Measurements from ENCODE around the gene PCBD2.

GRCh38 chr5:134969166-134969565 lies 64.2 kb downstream of the PCBD2 start:
- TF ChIP-seq CTCF (IDR thresholded peaks at IDR 0.05; ENCODE audit: low read length), result no peak
- TF ChIP-seq EZH2 (IDR thresholded peaks at IDR 0.05; ENCODE audit: borderline replicate concordance, low read length), result no peak
